ENCODE measurements around the gene SLC12A1.
"Not testable (repeated sequence)": the region's sequence is repeated elsewhere in the genome, so short reads cannot be mapped to it uniquely, and the experiment has no call there.

Gene SLC12A1

GRCh38 chr15:48313216-48313615 is 107.1 kb downstream of the SLC12A1 start:
- DNase-seq = no peak

- no peak for DNase-seq
Observed at GRCh38 chr15:48315041-48315440, 108.9 kb downstream of the SLC12A1 start.

GRCh38 chr15:48317221-48317620 is 111.1 kb downstream of the SLC12A1 start:
- DNase-seq = no peak

GRCh38 chr15:48318131-48318530 is 112.0 kb downstream of the SLC12A1 start:
- DNase-seq = no peak

- DNase-seq = no peak
Observed at GRCh38 chr15:48323294-48323693, 117.2 kb downstream of the SLC12A1 start.

- DNase-seq = no peak
Observed at GRCh38 chr15:48324949-48325348, 118.8 kb downstream of the SLC12A1 start.

- no peak for DNase-seq
Observed at GRCh38 chr15:48325400-48325799, 119.3 kb downstream of the SLC12A1 start.

- not testable (repeated sequence) for DNase-seq
Observed at GRCh38 chr15:48326180-48326579, 120.1 kb downstream of the SLC12A1 start.

GRCh38 chr15:48330105-48330785 is 124.1 kb downstream of the SLC12A1 start:
- DNase-seq = no peak

GRCh38 chr15:48330855-48331795 is 125.0 kb downstream of the SLC12A1 start, which contains the start of gene DUT:
TSS of gene DUT (plus strand) at chr15:48331429. CDS start at chr15:48331516, 87 bp downstream.
- DNase-seq = peak; percentile 83

- DNase-seq = peak; percentile 82
Observed at GRCh38 chr15:48331796-48332641, 125.9 kb downstream of the SLC12A1 start.

- DNase-seq = peak; percentile 31
Observed at GRCh38 chr15:48332642-48333034, 126.5 kb downstream of the SLC12A1 start.

- DNase-seq = no peak
Observed at GRCh38 chr15:48333540-48333939, 127.4 kb downstream of the SLC12A1 start.

- no peak for DNase-seq
Observed at GRCh38 chr15:48334260-48334659, 128.2 kb downstream of the SLC12A1 start.

GRCh38 chr15:48336940-48337339 is 130.8 kb downstream of the SLC12A1 start:
- DNase-seq = peak; percentile 25

- DNase-seq = no peak
Observed at GRCh38 chr15:48337607-48338006, 131.5 kb downstream of the SLC12A1 start.

GRCh38 chr15:48340111-48340510 is 134.0 kb downstream of the SLC12A1 start:
- no peak for DNase-seq

GRCh38 chr15:48343865-48344264 is 137.8 kb downstream of the SLC12A1 start:
- no peak for DNase-seq

- DNase-seq = no peak
Observed at GRCh38 chr15:48345516-48345915, 139.4 kb downstream of the SLC12A1 start.

GRCh38 chr15:48352474-48353072 is 146.5 kb downstream of the SLC12A1 start:
- DNase-seq = peak; percentile 72
